ENCODE data around the gene KRTAP9-9.

Gene KRTAP9-9

GRCh38 chr17:41294016-41294415, 38.8 kb downstream of the KRTAP9-9 start:
- Mint-ChIP-seq H3K27ac (no peak overlapping the region), H3K4me3 (no peak overlapping the region), H3K4me1 (no peaks in the 10 kb centered on the region), H3K36me3 (no peaks in the 10 kb centered on the region), H3K9me3 (no peaks in the 10 kb centered on the region)
- ATAC-seq (no peak), DNase-seq (ENCODE audit: low spot score in 2 of 2) (no peak)

DNA sequence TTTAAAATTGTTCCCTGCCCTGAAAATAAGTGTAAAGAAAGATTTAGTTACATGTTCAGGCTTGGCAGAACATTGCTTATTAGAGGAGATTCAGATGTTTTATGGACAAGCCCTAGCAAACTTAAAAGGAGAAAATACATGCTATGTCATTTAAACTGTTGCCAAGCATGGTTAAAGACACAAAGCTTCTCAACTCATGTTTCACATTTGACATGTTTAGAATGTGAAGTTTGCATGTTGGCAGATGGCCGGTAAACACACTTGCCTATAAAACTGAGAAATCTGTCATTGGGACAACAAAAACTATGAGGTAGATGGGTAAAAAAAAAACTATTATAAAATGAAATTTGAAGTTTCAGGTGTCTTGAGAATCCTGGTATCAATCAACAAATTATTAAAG, 41.7 kb downstream of the KRTAP9-9 start:
- DNase-seq (ENCODE audit: low spot score in 2 of 2) (no peak), ATAC-seq (no peak)
- Mint-ChIP-seq H3K36me3 (no peaks in the 10 kb centered on the region), H3K27ac (no peak overlapping the region), H3K9me3 (no peaks in the 10 kb centered on the region), H3K4me3 (no peak overlapping the region), H3K4me1 (peaks cover 9% of the 10 kb centered on the region)

DNA sequence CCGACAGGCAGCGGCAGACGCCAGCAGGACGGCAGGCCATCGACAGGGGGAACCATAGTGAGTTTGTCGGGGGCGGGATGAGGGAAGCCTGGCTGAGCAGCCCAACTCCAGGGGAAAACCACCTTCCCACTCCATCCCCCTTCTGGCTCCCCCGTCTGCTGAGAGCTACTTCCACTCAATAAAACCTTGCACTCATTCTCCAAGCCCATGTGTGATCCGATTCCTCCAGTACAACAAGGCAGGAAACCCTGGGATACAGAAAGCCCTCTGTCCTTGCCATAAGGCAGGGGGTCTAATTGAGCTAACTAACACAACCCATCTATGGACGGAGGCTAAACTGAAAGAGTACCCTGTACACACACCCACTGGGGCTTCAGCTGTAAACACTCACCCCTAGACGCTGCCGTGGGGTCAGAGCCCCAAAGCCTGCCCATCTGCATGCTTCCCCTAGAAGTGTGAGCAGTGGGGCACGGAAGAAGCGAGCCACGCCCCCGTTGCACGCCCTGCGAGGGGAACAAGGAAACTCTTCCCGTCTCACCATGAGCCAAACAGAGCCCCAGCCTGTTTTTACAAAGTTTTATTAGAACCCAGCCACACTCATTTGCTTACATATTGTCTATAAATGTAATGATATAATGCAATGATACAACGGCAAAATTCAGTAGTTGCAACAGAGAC, 43.4 kb downstream of the KRTAP9-9 start:
- H3K27ac Mint-ChIP-seq = no peak overlapping the region
- peaks cover 12% of the 10 kb centered on the region for H3K4me1 Mint-ChIP-seq
- DNase-seq (ENCODE audit: low spot score in 2 of 2) (no peak), ATAC-seq (no peak)
- no peaks in the 10 kb centered on the region for H3K36me3 Mint-ChIP-seq
- H3K9me3 Mint-ChIP-seq = no peaks in the 10 kb centered on the region
- H3K4me3 Mint-ChIP-seq = no peak overlapping the region

GRCh38 chr17:41301204-41301790, 46.1 kb downstream of the KRTAP9-9 start:
- Mint-ChIP-seq H3K27ac (no peak overlapping the region), H3K4me3 (no peak overlapping the region), H3K4me1 (peaks cover 12% of the 10 kb centered on the region), H3K9me3 (no peaks in the 10 kb centered on the region), H3K36me3 (no peaks in the 10 kb centered on the region)
- ATAC-seq (no peak), DNase-seq (ENCODE audit: low spot score in 2 of 2) (no peak)

DNA sequence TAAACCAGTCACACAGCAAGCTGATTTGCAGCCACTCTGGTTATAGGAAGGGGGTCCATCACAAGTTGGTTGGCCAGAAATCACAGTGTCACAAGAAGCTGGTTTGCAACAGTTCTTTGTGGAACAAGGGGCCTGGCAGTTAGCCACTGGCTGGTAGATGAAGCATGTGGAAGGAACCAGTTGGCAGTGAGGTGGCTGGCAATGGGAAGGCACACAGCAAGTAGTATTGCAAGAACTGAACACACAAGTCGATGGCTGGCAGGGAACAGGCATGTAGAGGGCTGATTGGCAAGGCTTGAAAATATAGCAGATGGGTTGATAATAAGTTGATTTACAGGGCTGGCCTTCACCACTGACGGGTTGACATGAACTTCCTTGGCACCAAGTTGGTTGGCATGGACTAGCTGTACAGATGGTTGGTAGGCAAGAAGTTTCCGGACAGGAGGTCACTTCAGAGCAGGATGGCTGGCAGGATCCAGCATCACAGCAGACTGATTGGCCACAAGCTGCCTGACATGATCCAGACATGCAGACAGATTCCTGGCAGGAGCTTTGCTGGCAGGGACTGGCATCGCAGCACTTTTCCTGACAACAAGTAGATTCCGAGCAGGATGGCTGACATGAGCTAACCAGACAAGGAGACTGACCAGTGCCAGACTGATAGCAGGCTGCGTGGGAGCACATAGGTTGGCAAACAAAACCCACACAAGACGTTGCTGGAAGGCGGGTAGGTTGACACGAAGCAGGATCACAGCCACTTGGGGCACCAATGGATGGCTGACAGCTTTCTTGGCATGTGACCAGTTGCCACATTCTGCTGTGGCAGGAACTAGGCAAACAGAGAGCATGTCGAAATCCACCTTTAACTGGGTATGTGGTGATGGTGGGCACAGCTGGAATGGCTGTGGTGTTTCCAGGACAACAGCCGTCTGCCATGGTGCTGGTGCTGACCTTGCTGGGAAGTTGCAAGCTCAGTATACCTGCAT, 47.0 kb downstream of the KRTAP9-9 start, which contains the start of gene KRTAP29-1:
TSS of gene KRTAP29-1 (minus strand) at position 936 of the 986 bp plus-strand sequence. CDS start at position 936, 0 bp downstream.
- H3K4me3 Mint-ChIP-seq = no peak within 1 kb of the TSS
- H3K9me3 Mint-ChIP-seq = no peaks in the 10 kb centered on the region
- no peak within 1 kb of the TSS for H3K27ac Mint-ChIP-seq
- H3K36me3 Mint-ChIP-seq = no peaks in the 10 kb centered on the region
- no peak for ATAC-seq
- H3K4me1 Mint-ChIP-seq = peaks cover 21% of the 10 kb centered on the region
- DNase-seq (ENCODE audit: low spot score in 2 of 2) = no peak

DNA sequence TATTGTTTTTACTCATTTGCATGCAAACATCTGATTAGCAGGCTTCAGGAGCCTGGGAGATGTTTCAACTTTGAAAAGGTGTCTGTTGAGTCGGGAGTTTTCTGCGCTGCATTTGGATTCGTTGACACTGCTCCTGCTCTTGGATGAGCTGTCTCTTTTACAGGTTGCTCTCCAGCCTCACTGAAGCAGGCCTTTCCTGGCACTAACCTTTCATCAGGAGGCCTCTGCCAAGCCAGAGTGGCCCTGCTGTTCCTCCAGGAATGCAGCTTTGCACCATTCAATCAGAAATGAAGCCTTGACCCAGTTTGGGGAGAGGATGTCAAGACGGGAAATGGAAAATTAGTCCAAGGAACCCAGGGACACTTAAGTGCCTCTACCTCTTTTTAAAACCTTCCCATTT, 47.8 kb downstream of the KRTAP9-9 start:
- H3K9me3 Mint-ChIP-seq = no peaks in the 10 kb centered on the region
- H3K36me3 Mint-ChIP-seq = no peaks in the 10 kb centered on the region
- H3K4me1 Mint-ChIP-seq = peaks cover 28% of the 10 kb centered on the region
- ATAC-seq (no peak), DNase-seq (ENCODE audit: low spot score in 2 of 2) (no peak)
- H3K27ac Mint-ChIP-seq = no peak overlapping the region
- no peak overlapping the region for H3K4me3 Mint-ChIP-seq

GRCh38 chr17:41304091-41304490, 48.9 kb downstream of the KRTAP9-9 start:
- H3K27ac Mint-ChIP-seq = no peak overlapping the region
- peaks cover 39% of the 10 kb centered on the region for H3K4me1 Mint-ChIP-seq
- peaks cover 6% of the 10 kb centered on the region for H3K36me3 Mint-ChIP-seq
- DNase-seq (ENCODE audit: low spot score in 2 of 2) = no peak
- no peak for ATAC-seq
- no peak overlapping the region for H3K4me3 Mint-ChIP-seq
- H3K9me3 Mint-ChIP-seq = no peaks in the 10 kb centered on the region

Measured in stimulated activated effector memory CD8-positive, alpha-beta T cell treated with anti-CD3 and anti-CD28 coated beads, Interleukin-12 subunit alpha, Interleukin-12 subunit beta, amount 100 ng/mL, for 72 hours (primary cell).